GM19438 (cell line): Measurements from ENCODE around the gene PLCH2.
"Not testable (repeated sequence)": the region's sequence is repeated elsewhere in the genome, so short reads cannot be mapped to it uniquely, and the experiment has no call there.

ENCODE experiments used
- ATAC-seq: cut with Tn5 transposase; IDR thresholded peaks from one replicate; pipeline ENCODE4 v1.9.1; 2021; ENCODE audit warnings: low read depth; ENCODE audit not compliant: unreplicated experiment

PLCH2 gene

GRCh38 chr1:2459102-2459753 lies 16.9 kb upstream of the PLCH2 start:
- not testable (repeated sequence) for ATAC-seq

- ATAC-seq = no peak
Observed at GRCh38 chr1:2459757-2460156, 16.3 kb upstream of the PLCH2 start.

- no peak for ATAC-seq
Observed at GRCh38 chr1:2460203-2460602, 15.9 kb upstream of the PLCH2 start.

GRCh38 chr1:2460996-2461751 lies 14.9 kb upstream of the PLCH2 start:
- ATAC-seq = no peak

GRCh38 chr1:2462819-2463218 lies 13.3 kb upstream of the PLCH2 start:
- ATAC-seq = no peak

DNA sequence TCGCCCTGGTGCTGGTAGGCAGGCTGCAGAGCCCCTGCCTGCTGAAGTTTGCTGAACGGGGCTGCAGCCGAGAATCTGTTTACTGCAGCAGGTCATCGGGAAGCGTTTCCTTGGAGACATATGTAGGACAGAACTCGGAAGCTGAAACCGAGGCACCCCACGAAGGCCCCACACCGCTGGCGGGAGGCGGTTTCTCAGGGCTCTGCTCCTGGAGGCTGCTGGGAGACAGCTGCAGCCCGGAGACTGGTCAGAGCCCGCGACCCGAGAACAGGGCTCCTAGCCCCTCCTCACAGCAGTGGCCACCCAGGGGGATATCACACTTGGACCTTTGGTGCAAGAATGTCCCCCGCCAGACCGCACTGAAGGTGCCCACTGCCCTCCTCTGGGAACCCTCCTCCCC lies 12.7 kb upstream of the PLCH2 start:
- no peak for ATAC-seq

DNA sequence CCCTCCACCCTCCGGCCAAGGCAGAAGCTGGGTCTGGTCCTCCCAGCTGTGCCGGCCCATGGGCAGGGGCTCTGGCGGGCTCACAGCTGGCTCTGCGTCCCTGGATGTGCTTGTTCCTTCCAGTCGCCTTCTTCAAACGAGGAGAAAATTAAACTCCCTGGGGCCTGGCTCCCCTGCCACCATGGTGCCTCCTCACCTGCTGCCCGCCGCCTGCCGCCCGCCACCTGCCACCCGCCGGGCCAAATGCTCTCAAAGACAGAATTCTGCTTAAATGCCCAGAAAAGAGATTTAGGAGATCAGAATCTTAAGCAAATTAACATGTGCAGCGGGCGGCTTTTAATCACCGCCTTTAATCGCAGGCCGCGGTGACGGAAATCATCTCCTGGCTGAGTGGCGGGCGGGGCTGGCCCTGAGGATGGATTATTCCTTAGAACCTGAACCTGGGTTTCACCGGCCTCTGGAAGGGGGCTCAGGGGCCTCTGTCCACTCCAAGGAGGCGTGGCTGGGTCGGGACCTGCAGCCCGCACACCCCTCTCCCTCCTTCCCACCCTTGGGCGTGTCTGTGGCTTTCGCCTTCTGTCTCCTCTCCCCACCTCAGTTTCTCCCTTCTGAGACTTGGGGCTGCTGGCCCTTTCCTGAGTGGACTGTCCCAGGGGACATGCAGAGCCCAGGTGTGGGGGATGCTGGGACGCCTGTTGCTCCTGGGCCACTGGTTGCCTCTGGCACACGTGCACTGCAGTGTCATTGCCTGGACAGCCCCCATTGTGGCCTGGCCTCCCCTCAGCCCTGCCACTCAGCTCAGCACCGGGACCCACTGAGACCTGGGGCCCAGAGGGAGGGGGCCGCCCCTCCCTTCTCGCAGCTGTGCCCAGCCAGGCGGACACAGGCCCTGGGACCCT lies 10.5 kb upstream of the PLCH2 start:
- ATAC-seq = no peak

DNA sequence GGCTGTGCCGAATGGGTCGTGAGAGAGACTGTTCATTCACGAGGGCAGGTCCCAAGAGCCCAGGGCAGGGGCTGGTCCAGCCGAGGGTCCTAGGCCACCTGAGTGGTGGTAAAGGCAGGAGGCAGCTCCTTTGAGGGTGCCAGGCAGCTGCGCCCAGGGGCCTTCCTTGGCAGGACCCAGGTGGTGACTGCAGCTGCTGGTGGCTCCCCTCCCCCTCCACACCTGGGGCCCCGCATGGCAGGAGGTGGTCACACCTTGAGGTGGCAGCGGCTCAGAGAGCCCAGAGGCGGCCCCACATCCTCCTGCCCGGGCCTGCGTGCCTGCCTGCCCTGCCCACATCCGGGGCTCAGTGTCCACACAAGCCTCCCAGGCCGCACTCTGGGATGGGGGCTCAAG lies 9.8 kb upstream of the PLCH2 start:
- no peak for ATAC-seq

- ATAC-seq = no peak
Observed at GRCh38 chr1:2466958-2467554, 9.0 kb upstream of the PLCH2 start.

DNA sequence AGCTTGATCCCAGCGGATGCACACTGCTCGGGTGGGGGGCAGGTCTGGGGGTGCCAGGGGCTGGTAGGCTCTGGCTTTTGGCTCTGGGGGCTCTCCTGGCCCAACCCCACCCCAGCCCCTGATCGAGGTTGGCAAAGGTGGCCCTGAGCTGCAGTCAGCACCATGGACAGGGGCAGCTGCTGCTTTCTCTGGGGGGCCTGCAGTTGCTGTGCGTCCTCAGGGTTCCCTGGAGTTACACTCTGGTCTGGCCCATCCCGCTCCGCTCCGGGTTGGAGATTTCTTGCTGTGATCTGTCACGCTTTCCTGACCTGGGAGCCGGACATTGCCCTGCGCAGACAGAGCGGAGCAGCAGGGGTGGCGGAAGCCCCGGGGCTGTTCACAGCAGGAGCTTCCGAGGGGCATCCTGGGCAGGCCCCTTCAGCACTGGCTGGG lies 8.0 kb upstream of the PLCH2 start:
- ATAC-seq = no peak

- no peak for ATAC-seq
Observed at GRCh38 chr1:2468540-2468939, 7.5 kb upstream of the PLCH2 start.

DNA sequence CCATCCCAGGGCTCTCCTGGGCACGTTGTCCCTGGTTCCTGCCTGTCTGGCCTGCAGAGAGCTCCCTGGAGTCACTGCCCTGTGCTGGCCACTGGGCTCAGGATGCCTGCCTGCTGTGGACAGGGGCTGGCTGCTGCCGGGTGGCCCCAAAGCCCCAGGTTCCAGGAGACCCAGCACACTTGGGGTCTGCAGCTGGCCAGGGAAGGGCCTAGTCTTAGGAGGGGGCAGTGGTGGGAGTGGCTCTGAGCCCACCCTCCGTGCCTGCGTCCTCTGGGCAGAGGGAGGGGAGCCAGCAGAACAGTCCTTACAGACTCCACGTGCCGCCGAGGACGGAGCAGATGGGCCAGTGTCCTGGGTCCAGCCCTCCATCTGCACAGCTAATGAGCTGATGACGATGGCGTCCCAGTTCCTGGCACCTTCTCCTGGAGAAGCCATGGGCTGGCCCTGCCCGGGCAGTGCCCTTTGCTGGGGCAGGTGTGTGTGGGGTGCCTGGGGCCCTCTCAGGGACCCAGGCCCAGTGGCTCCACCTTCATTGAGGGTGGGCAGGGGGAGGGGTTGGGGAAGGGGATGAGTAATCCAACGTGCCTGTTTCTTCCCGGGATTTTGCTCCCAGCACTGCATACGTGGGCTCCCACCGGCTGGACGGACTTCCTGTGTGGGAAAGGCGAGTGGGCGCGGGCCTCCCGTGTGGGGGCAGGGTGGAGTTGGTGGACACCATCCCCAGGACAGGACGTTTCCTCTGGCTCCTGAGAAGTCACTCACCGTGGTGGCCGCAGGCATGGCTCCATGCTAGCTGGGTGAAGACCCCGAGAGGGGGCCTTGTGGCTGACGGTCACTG lies 6.8 kb upstream of the PLCH2 start:
- ATAC-seq = no peak

- no peak for ATAC-seq
Observed at GRCh38 chr1:2470290-2471158, 5.6 kb upstream of the PLCH2 start.

- no peak for ATAC-seq
Observed at GRCh38 chr1:2471159-2471471, 5.0 kb upstream of the PLCH2 start.

DNA sequence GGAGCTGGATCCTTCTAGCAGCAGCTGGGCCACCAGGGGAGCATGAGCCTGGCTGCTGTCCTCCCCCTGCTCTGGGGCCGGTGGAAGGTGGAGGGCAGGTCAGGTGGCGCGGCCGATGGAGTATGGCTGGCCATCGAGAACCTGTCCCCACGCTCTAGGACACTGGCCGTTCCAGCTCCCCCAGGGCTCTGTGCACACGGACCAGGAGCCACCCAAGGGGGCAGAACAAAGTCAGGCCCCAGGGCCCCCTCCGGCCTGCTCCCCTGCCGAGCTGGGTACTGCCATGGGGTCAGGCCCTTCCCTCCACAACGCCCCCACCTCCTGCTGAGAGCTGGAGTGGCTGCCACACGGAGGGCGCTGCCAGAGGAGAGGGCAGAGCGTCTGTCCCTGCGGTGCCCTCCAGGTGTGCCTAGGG lies 4.5 kb upstream of the PLCH2 start:
- no peak for ATAC-seq

- no peak for ATAC-seq
Observed at GRCh38 chr1:2472109-2472508, 4.0 kb upstream of the PLCH2 start.

- ATAC-seq = no peak
Observed at GRCh38 chr1:2472561-2473177, 3.4 kb upstream of the PLCH2 start.

- ATAC-seq = no peak
Observed at GRCh38 chr1:2473198-2473597, 2.9 kb upstream of the PLCH2 start.
